SK-N-SH (cell line): ENCODE data around the gene GPR132. TPM values are rescaled to one million over a fixed set of nuclear protein-coding genes. Genes with fewer than 3 reads are reported as not detected.

Source experiments
- CTCF ChIA-PET: fragments of 300-600, 350-600 bp; formaldehyde crosslinking; extraction: SDS; loops from one replicate; lab custom pipeline; 2021; lab: Yijun Ruan, JAX
- POLR2A ChIA-PET: fragments of 350-600 bp; sonication (Branson Sonifier 250); formaldehyde crosslinking; extraction: SDS; loops from one replicate; lab custom pipeline; 2020; ENCODE audit warnings: antibody characterized with exemption, inconsistent platforms; lab: Yijun Ruan, JAX
- DNase-seq: peaks from one replicate; pipeline ENCODE4 v3.0.0; 2012
- H2AFZ ChIP-seq: fragments of 200-600 bp; sonication (generic); 2 replicates; pipeline ENCODE4 v1.8.1; 2016; ENCODE audit warnings: antibody characterized with exemption, mild to moderate bottlenecking, low read depth
- H3F3A ChIP-seq: fragments of 200-600 bp; sonication (generic); replicated peaks from 2 replicates; pipeline ENCODE3; 2016; ENCODE audit warnings: antibody characterized with exemption, mild to moderate bottlenecking; ENCODE audit not compliant: insufficient read depth
- H3K27ac ChIP-seq, 2 experiments: fragments of 200-500 bp in 1 of 2; fragments of 200-600 bp in 1 of 2; sonication (Bioruptor generic) in 1 of 2; sonication (generic), shearing (Covaris generic) in 1 of 2; 2 replicates each; pipeline versions ENCODE4 v1.5.1 to v1.6.1; 2014 to 2016; ENCODE audit warnings: low read depth in 2 of 2, inconsistent platforms in 1 of 2, low read length in 1 of 2, mild to moderate bottlenecking in 1 of 2, mixed read lengths in 1 of 2
- H3K27me3 ChIP-seq: fragments of 200-600 bp; sonication (generic), shearing (Covaris generic); 2 replicates; pipeline ENCODE4 v1.6.1; 2016; ENCODE audit warnings: mixed run types; ENCODE audit not compliant: insufficient read depth
- H3K36me3 ChIP-seq, 2 experiments: fragments of 200-500 bp in 1 of 2; fragments of 200-600 bp in 1 of 2; sonication (Bioruptor generic) in 1 of 2; sonication (generic) in 1 of 2; replicated peaks in 1 of 2; 2 replicates each; pipeline versions ENCODE3 to v1.5.1; 2014 to 2016; ENCODE audit warnings: low read length in 1 of 2, mild to moderate bottlenecking in 1 of 2; ENCODE audit not compliant: insufficient read depth in 2 of 2, control insufficient read depth in 1 of 2
- H3K4me1 ChIP-seq, 2 experiments: fragments of 200-500 bp in 1 of 2; fragments of 200-600 bp in 1 of 2; sonication (Bioruptor generic) in 1 of 2; sonication (generic), shearing (Covaris generic) in 1 of 2; 2 replicates each; pipeline versions ENCODE4 v1.5.1 to v1.6.1; 2014 to 2016; ENCODE audit warnings: low read depth in 1 of 2, low read length in 1 of 2, mixed run types in 1 of 2; ENCODE audit not compliant: insufficient read depth in 2 of 2, control insufficient read depth in 1 of 2
- H3K4me2 ChIP-seq: fragments of 200-600 bp; sonication (generic), shearing (Covaris generic); 2 replicates; pipeline ENCODE4 v1.6.1; 2017; ENCODE audit warnings: mixed run types
- H3K4me3 ChIP-seq, 2 experiments: fragments of 200-500 bp in 1 of 2; fragments of 200-600 bp in 1 of 2; sonication (Bioruptor generic) in 1 of 2; sonication (generic), shearing (Covaris generic) in 1 of 2; 2 replicates each; pipeline versions ENCODE4 v1.5.1 to v1.8.1; 2014 to 2016; ENCODE audit warnings: low read depth in 2 of 2, inconsistent platforms in 1 of 2, low read length in 1 of 2, mild to moderate bottlenecking in 1 of 2, mixed read lengths in 1 of 2, moderate library complexity in 1 of 2
- H3K79me2 ChIP-seq: fragments of 200-600 bp; sonication (generic); 2 replicates; pipeline ENCODE4 v1.8.1; 2017; ENCODE audit warnings: mild to moderate bottlenecking; ENCODE audit not compliant: insufficient read depth
- H3K9ac ChIP-seq: fragments of 200-600 bp; sonication (generic); 2 replicates; pipeline ENCODE4 v1.6.1; 2017; ENCODE audit warnings: mixed run types
- H3K9me2 ChIP-seq: fragments of 200-600 bp; sonication (generic); 2 replicates; pipeline ENCODE4 v1.6.1; 2017; ENCODE audit warnings: mixed run types
- H3K9me3 ChIP-seq: fragments of 200-600 bp; sonication (generic); 2 replicates; pipeline ENCODE4 v1.6.1; 2017; ENCODE audit warnings: mixed run types, mild to moderate bottlenecking, moderate library complexity
- H4K20me1 ChIP-seq: fragments of 200-600 bp; sonication (generic); 2 replicates; pipeline ENCODE4 v1.6.1; 2017; ENCODE audit warnings: mild to moderate bottlenecking, mixed run types; ENCODE audit not compliant: insufficient read depth
- EP300 ChIP-seq, 2 experiments: IDR thresholded peaks; 2 replicates each; pipeline versions ENCODE4 v1.4.0 to v1.6.1; 2012; ENCODE audit warnings: borderline replicate concordance in 1 of 2, low read depth in 1 of 2, low read length in 1 of 2
- FOXJ3 ChIP-seq: sonication (generic); formaldehyde crosslinking; IDR thresholded peaks from 2 replicates; pipeline ENCODE4 v1.5.1; 2020; ENCODE audit warnings: mild to moderate bottlenecking, missing genetic modification reagents
- GABPA ChIP-seq: IDR thresholded peaks from 2 replicates; pipeline ENCODE4 v1.4.0; 2012; ENCODE audit warnings: low read depth, mild to moderate bottlenecking
- IRF3 ChIP-seq: fragments of 150-350 bp; IDR thresholded peaks from 2 replicates; pipeline ENCODE4 v1.6.1; 2016; ENCODE audit warnings: mild to moderate bottlenecking, low read depth, low read length
- MXI1 ChIP-seq: IDR thresholded peaks from 2 replicates; pipeline ENCODE4 v1.6.1; 2012; ENCODE audit warnings: mild to moderate bottlenecking, low read depth, low read length, improper control_type of control experiment
- POLR2AphosphoS5 ChIP-seq: IDR thresholded peaks from 2 replicates; pipeline ENCODE4 v1.6.1; 2012; ENCODE audit warnings: low read depth, low read length
- RAD21 ChIP-seq: IDR thresholded peaks from 2 replicates; pipeline ENCODE4 v1.6.1; 2012; ENCODE audit warnings: mild to moderate bottlenecking, low read length
- SIN3A ChIP-seq: IDR thresholded peaks from 2 replicates; pipeline ENCODE4 v1.6.1; 2012; ENCODE audit warnings: low read depth, mild to moderate bottlenecking, low read length, moderate library complexity, borderline replicate concordance
- TAF1 ChIP-seq: IDR thresholded peaks from 2 replicates; pipeline ENCODE4 v1.6.1; 2012; ENCODE audit warnings: low read depth, mild to moderate bottlenecking, low read length, moderate library complexity, borderline replicate concordance
- USF1 ChIP-seq: IDR thresholded peaks from 2 replicates; pipeline ENCODE4 v1.4.0; 2012; ENCODE audit warnings: low read depth, borderline replicate concordance
- USF2 ChIP-seq: fragments of 150-350 bp; IDR thresholded peaks from 2 replicates; pipeline ENCODE4 v1.6.1; 2017; ENCODE audit warnings: antibody characterized with exemption, low read length, low read depth, borderline replicate concordance
- WGBS: methylation state at CpG from one replicate; pipeline ENCODE4 v1.1.6; 2017; ENCODE audit warnings: low lambda C conversion rate; 5-methylcytosine and 5-hydroxymethylcytosine counted together
- polyA plus RNA-seq, 3 experiments: library from polyadenylated mRNA; depleted of rRNA; stranded (reverse); fragments of >200 nt; gene quantifications; 2 replicates each; pipeline ENCODE4 v1.2.3, GENCODE V29; 2012
- TF ChIP-seq, protein P1 (sequence below): fragments of 200-600 bp; sonication (generic); IDR thresholded peaks from 2 replicates; pipeline ENCODE4 v1.6.1; 2017; ENCODE audit warnings: antibody characterized with exemption, mild to moderate bottlenecking, moderate library complexity

The GPR132 gene
- polyA plus RNA-seq, 1 of the 3 experiments (the other 2 are of a cell fraction): not detected

DNA sequence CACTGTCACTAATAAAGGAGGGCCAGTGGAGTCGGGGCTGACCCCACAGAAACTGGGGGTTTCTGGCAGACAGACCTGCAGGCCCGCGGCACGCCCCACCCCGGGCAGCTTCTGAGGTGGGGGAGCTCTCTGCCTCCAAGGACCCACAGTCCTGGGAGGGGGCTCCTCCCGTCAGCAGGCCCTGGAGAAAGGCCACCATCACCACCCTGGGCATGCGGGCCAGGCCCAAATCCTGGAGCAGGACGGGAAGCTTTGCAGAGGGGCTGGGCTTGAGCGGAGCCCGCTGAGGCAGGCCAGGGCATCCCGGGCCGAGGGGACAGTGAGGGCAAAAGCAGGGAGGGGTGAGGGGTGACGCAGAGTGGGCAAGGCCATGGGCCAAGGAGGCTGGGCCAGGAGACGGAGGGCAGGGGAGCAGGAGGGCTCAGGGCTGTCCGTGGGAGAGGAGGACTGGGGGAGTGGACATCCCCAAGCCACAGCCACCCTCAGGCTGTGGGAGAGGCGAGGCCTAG is 11.1 kb upstream of the GPR132 start (continued):
- no peak for TF ChIP-seq USF1
- no peak for TF ChIP-seq GABPA
- no peak for TF ChIP-seq TAF1
- no peak for TF ChIP-seq MXI1
- TF ChIP-seq RAD21: no peak
- no peak for TF ChIP-seq EP300 (IDR thresholded peaks at IDR 0.05; ENCODE audit: borderline replicate concordance in 1 of 2, low read depth in 1 of 2, low read length in 1 of 2)
- no peak for TF ChIP-seq USF2
- no peak for TF ChIP-seq POLR2AphosphoS5
- TF ChIP-seq SIN3A: no peak

- no peaks in the 10 kb centered on the region for H3F3A ChIP-seq
- TF ChIP-seq, protein P1, sequence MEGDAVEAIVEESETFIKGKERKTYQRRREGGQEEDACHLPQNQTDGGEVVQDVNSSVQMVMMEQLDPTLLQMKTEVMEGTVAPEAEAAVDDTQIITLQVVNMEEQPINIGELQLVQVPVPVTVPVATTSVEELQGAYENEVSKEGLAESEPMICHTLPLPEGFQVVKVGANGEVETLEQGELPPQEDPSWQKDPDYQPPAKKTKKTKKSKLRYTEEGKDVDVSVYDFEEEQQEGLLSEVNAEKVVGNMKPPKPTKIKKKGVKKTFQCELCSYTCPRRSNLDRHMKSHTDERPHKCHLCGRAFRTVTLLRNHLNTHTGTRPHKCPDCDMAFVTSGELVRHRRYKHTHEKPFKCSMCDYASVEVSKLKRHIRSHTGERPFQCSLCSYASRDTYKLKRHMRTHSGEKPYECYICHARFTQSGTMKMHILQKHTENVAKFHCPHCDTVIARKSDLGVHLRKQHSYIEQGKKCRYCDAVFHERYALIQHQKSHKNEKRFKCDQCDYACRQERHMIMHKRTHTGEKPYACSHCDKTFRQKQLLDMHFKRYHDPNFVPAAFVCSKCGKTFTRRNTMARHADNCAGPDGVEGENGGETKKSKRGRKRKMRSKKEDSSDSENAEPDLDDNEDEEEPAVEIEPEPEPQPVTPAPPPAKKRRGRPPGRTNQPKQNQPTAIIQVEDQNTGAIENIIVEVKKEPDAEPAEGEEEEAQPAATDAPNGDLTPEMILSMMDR: no peak
- TF ChIP-seq FOXJ3 (no peak), POLR2AphosphoS5 (no peak), IRF3 (no peak), USF2 (no peak)
- TF ChIP-seq, all 33 proteins: peak for 0
- no peaks in the 10 kb centered on the region for H3K9me3 ChIP-seq
- H4K20me1 ChIP-seq: no peaks in the 10 kb centered on the region
- POLR2A ChIA-PET: interaction anchor here (0.6 kb wide), 1 partner anchor 324 kb away, joined by 5 read pairs; no protein-coding TSS in a partner anchor
- no peak overlapping the region for H3K4me3 ChIP-seq
- H3K9me2 ChIP-seq: no peaks in the 10 kb centered on the region
- H3K9ac ChIP-seq: no peak overlapping the region
- H3K4me1 ChIP-seq: peaks cover 0 to 8% of the 10 kb centered on the region in 2 experiments; a peak in 1 of 4 replicates
- peak; percentile 73 for DNase-seq
- no peak overlapping the region for H2AFZ ChIP-seq
- no peak overlapping the region for H3K4me2 ChIP-seq
- no peak overlapping the region for H3K27ac ChIP-seq
- H3K79me2 ChIP-seq: no peaks in the 10 kb centered on the region
- H3K27me3 ChIP-seq: no peaks in the 10 kb centered on the region
- CTCF ChIA-PET: interaction anchor here (0.9 to 6.1 kb wide), 5 partner anchors 9 to 100 kb away, joined by 3 to 42 read pairs (median 12); no protein-coding TSS in a partner anchor
- WGBS: 53% methylated on average over 9 of the region's 24 CpGs
- H3K36me3 ChIP-seq: no peaks in the 10 kb centered on the region
Observed at GRCh38 chr14:105075379-105076295, 10.4 kb upstream of the GPR132 start.
